ENCODE results near the gene BRD7.

GRCh38 chr16:50323335-50324011 is 45.3 kb downstream of the BRD7 start:
- TF ChIP-seq POLR2AphosphoS5 (IDR thresholded peaks at IDR 0.05; ENCODE audit: borderline replicate concordance, low read depth, low read length) (no peak), EZH2 (IDR thresholded peaks at IDR 0.05) (no peak), FOXP2 (optimal IDR thresholded peaks at IDR 0.05; ENCODE audit: control extremely low read depth, extremely low read length, insufficient read depth) (no peak)
